GM12878 (cell line): ENCODE measurements around the gene TCF7. TPM values are rescaled to one million over a fixed set of nuclear protein-coding genes. Genes with fewer than 3 reads are reported as not detected.

Source experiments
- ATAC-seq: fragments of 200-7000 bp; cut with Tn5 transposase; 3 replicates; pipeline ENCODE4 v1.9.1; 2020; ENCODE audit warnings: mild to moderate bottlenecking, moderate library complexity
- BruUV-seq: library from RNA; stranded (reverse); fragments of 400-500 nt; replicated peaks from 2 replicates; lab custom pipeline; 2021; lab: Mats Ljungman, UMichigan
- CTCF ChIA-PET: fragments of 300-600 bp; sonication (Branson Sonifier 250); formaldehyde crosslinking; extraction: SDS; loops from one replicate; lab custom pipeline; 2021; ENCODE audit warnings: inconsistent platforms; lab: Yijun Ruan, JAX
- POLR2A ChIA-PET: fragments of 350-600 bp; formaldehyde crosslinking; extraction: SDS; loops from one replicate; lab custom pipeline; 2021; ENCODE audit warnings: inconsistent platforms; lab: Charles Lee
- RAD21 ChIA-PET: fragments of 300-600 bp; sonication (Branson Sonifier 250); formaldehyde crosslinking; loops from one replicate; lab custom pipeline; 2023; ENCODE audit warnings: antibody characterized with exemption; ENCODE audit not compliant: unreplicated experiment; lab: Charles Lee
- SMC1A ChIA-PET: fragments of 300-600 bp; sonication (Branson Sonifier 250); formaldehyde crosslinking; loops from one replicate; lab custom pipeline; 2023; ENCODE audit not compliant: unreplicated experiment, uncharacterized antibody; lab: Charles Lee
- DNase-seq: peaks from one replicate; pipeline ENCODE4 v3.0.0-alpha.2; 2011; ENCODE audit warnings: low read depth, low spot score
- FAIRE-seq: peaks from 3 replicates; lab custom pipeline; 2011; peaks lifted over from hg19 to GRCh38; lab: Jason Lieb, UNC
- H2AFZ ChIP-seq: 2 replicates; pipeline ENCODE4 v1.6.0; 2011; ENCODE audit warnings: low read depth, low read length, control low read depth; ENCODE audit not compliant: control insufficient read depth
- H3K27ac ChIP-seq: 2 replicates; pipeline ENCODE4 v1.5.1; 2011; ENCODE audit warnings: control low read depth; ENCODE audit not compliant: control insufficient read depth, insufficient read depth
- H3K27me3 ChIP-seq, 2 experiments: replicated peaks in 1 of 2; 2 replicates each; pipeline versions ENCODE4 v1.6.0 to v1.6.1; 2011; ENCODE audit warnings: low read length in 1 of 2; ENCODE audit not compliant: control insufficient read depth in 2 of 2, insufficient read depth in 2 of 2
- H3K36me3 ChIP-seq, 2 experiments: 2 replicates each; pipeline ENCODE4 v1.5.1; 2011; ENCODE audit warnings: low read length in 1 of 2; ENCODE audit not compliant: control insufficient read depth in 2 of 2, insufficient read depth in 2 of 2
- H3K4me1 ChIP-seq: 2 replicates; pipeline ENCODE4 v1.6.1; 2011; ENCODE audit warnings: mild to moderate bottlenecking, low read length, moderate library complexity, mixed read lengths; ENCODE audit not compliant: control insufficient read depth, insufficient read depth
- H3K4me2 ChIP-seq: 2 replicates; pipeline ENCODE4 v1.6.0; 2011; ENCODE audit warnings: control low read depth; ENCODE audit not compliant: control insufficient read depth, insufficient read depth
- H3K4me3 ChIP-seq: fragments of 200-600 bp; sonication (generic); 2 replicates; pipeline ENCODE4 v1.5.1; 2016
- H3K79me2 ChIP-seq: 2 replicates; pipeline ENCODE4 v1.6.0; 2011; ENCODE audit warnings: low read length; ENCODE audit not compliant: control insufficient read depth, insufficient read depth
- H3K9ac ChIP-seq: 2 replicates; pipeline ENCODE4 v1.8.0; 2011; ENCODE audit warnings: low read length, control low read depth, mixed read lengths; ENCODE audit not compliant: control insufficient read depth, insufficient read depth
- H3K9me3 ChIP-seq: replicated peaks from 3 replicates; pipeline ENCODE4 v1.5.1; 2011; ENCODE audit warnings: mild to moderate bottlenecking, low read length; ENCODE audit not compliant: control insufficient read depth, insufficient read depth
- H4K20me1 ChIP-seq: 2 replicates; pipeline ENCODE4 v1.6.0; 2011; ENCODE audit not compliant: control insufficient read depth, insufficient read depth
- CUX1 ChIP-seq: IDR thresholded peaks from 2 replicates; pipeline ENCODE4 v1.6.1; 2012; ENCODE audit warnings: improper control_type of control experiment, low read depth, low read length; ENCODE audit not compliant: insufficient replicate concordance
- GABPA ChIP-seq: IDR thresholded peaks from 2 replicates; pipeline ENCODE4 v1.6.1; 2014; ENCODE audit warnings: antibody characterized with exemption, low read depth, mild to moderate bottlenecking, inconsistent platforms
- MEF2A ChIP-seq: IDR thresholded peaks from 2 replicates; pipeline ENCODE4 v1.6.1; 2011; ENCODE audit warnings: low read depth, mild to moderate bottlenecking, low read length, moderate library complexity; ENCODE audit not compliant: insufficient read depth
- NR2C2 ChIP-seq: IDR thresholded peaks from 2 replicates; pipeline ENCODE4 v1.6.1; 2011; ENCODE audit warnings: borderline replicate concordance, low read depth; ENCODE audit not compliant: control insufficient read depth, insufficient read length
- RELB ChIP-seq: fragments of 450-650 bp; IDR thresholded peaks from 2 replicates; pipeline ENCODE4 v1.6.1; 2017; ENCODE audit warnings: low read depth, mild to moderate bottlenecking, moderate library complexity
- STAT1 ChIP-seq: fragments of 450-650 bp; conservative IDR thresholded peaks from 2 replicates; pipeline ENCODE4 v1.6.1; 2014; ENCODE audit warnings: antibody characterized with exemption, mild to moderate bottlenecking
- TAF1 ChIP-seq: IDR thresholded peaks from 2 replicates; pipeline ENCODE4 v1.6.1; 2011; ENCODE audit warnings: mild to moderate bottlenecking, low read depth, low read length, borderline replicate concordance
- TCF7 ChIP-seq: IDR thresholded peaks from 2 replicates; pipeline ENCODE4 v1.6.1; 2014; ENCODE audit warnings: antibody characterized with exemption, borderline replicate concordance
- YBX1 ChIP-seq: fragments of 450-650 bp; IDR thresholded peaks from 2 replicates; pipeline ENCODE4 v1.6.1; 2016; ENCODE audit warnings: antibody characterized with exemption
- WGBS: methylation state at CpG from one replicate; pipeline ENCODE4 v1.1.6; 2016; ENCODE audit warnings: low lambda C conversion rate; ENCODE audit not compliant: insufficient replicate concordance, insufficient coverage; ENCODE audit errors: missing lambda C conversion rate; 5-methylcytosine and 5-hydroxymethylcytosine counted together
- in situ Hi-C: fragments of 300-500 bp; cut with MboI; formaldehyde crosslinking; loops from 9 replicates; pipeline ENCODE4 v1.14.3; 2018; ENCODE audit warnings: mixed read lengths
- intact Hi-C: fragments of 100-400 bp; cut with micrococcal nuclease; formaldehyde crosslinking; loops from one replicate; pipeline ENCODE4 v1.14.2; 2022; ENCODE audit not compliant: unreplicated experiment
- polyA plus RNA-seq, 11 experiments: library from polyadenylated mRNA; depleted of rRNA in 4 of 11; unstranded in 6 of 11; stranded (reverse) in 5 of 11; fragments of >200 nt; fragmentation: Nextera tagmentation in 4 of 11; fragmentation: Illumina TruSeq in 1 of 11; extraction: Ambion mirVana in 4 of 11; extraction: Trizol in 1 of 11; gene quantifications; 1 replicate in 1 of 11; 2 replicates in 10 of 11; pipeline versions ENCODE4 v1.2.1 to v1.2.3, GENCODE V29; 2011 to 2016; ENCODE audit warnings: inconsistent platforms in 2 of 11, missing spikeins in 2 of 11, low read depth in 1 of 11
- total RNA-seq, 4 experiments: library from RNA; depleted of rRNA in 3 of 4; stranded (reverse); fragments of >200 nt in 3 of 4; fragmentation: Illumina TruSeq in 1 of 4; extraction: Trizol in 1 of 4; gene quantifications; 2 replicates each; pipeline versions ENCODE4 v1.2.1 to v1.2.3, GENCODE V29; 2013 to 2021

The TCF7 gene
- total and polyA plus RNA-seq, 10 of the 15 experiments (the other 5 are each of a cell fraction or from before 2014, with no cell fraction given) = 10.0 to 60.2 (median 23.6) TPM

DNA sequence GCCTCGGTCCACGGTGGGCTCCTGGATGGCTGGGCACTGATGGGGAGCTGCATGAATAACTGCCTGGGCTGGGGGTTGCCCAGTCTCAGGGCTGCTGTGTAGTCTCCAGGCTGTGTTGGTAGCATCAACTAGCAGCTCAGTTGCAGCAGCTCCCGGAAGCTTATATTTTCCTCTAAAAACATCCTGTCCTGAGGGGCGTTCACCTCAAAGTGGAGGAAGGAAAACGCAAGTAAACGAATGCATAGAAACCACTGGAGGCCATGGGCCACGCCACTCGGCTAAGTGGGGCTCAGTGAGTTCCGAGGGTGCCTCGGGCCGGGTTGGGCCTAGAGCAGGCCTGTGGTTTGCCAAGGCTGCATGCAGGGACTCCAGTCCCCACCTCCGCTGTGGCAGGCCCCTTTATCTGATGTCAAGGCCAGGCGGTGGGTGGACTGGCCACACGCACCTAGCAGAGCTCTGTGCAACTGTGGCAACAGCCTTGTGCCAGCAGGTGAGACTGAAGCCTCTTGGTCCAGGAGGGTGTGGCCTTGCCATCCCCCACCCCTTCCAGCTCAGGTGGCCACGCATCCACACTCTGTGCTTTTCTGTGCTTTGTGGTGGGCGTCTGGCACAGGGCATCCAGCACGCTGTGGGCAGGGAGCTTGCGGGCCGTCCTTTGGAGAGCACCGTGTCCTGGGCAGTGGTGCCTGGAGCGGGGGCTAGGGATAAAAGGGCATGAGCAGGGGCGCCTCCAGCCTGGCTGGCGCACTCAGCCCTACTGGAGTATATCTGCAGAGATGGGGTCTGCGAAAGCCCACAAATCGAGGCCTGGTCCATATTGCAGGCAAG is 15.1 kb downstream of the TCF7 start (continued):
- TF ChIP-seq GABPA (no peak), TAF1 (no peak), RELB (no peak), MEF2A (no peak), STAT1 (no peak)

DNA sequence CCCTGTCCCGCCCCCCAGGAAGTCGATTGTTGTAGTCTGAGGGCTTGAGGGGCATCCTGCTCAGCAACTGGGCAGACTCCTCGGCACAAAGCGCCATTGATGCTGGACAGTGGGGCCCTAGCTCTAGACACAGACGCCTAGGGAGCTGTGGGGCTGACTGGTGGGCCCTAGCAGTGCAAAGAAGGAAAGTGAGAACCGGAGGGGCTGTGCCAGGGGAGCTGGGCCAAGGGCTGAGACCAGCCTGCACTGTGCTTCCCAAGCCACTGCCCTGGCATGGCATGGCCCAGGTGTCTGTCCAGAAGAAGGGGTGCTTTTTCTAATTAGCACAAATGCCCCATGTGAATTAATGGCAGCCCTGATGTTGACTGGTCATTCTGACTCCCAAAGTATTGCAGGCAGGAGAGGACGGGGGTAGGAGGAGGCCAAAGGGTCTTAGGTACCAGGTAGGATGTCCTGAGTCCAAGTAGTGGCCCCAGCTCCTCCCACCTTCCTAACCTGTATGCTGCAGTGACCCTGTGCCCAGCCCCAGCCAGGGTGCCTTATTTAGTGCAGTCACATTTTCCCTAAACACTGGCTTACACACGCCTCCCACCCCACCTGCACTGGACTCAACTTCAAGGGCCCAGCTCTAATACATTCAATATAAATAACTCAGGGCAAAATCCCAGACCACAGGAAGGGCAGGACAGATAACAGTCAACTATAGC is 15.9 kb downstream of the TCF7 start:
- Histone ChIP-seq H3K27me3 (no peaks in the 10 kb centered on the region), H2AFZ (no peak overlapping the region), H3K27ac (peak overlapping the region; percentile 48), H3K4me1 (peaks cover 76% of the 10 kb centered on the region), H3K79me2 (peaks cover 46% of the 10 kb centered on the region), H4K20me1 (no peaks in the 10 kb centered on the region), H3K36me3 (peaks cover 12 to 15% of the 10 kb centered on the region in 2 experiments; a peak in 3 of 4 replicates), H3K4me3 (no peak overlapping the region), H3K9ac (no peak overlapping the region; the same call in 1 of the 2 replicates), H3K4me2 (no peak overlapping the region), H3K9me3 (no peaks in the 10 kb centered on the region)
- ChIA-PET POLR2A (interaction anchor here (8.7 to 19.5 kb wide), 2 partner anchors 9 to 16 kb away, joined by 102 to 291 read pairs; partner anchors contain the start of gene TCF7), CTCF (interaction anchor here (4.1 to 12.1 kb wide), 4 partner anchors 11 to 89 kb away, joined by 24 to 184 read pairs (median 90); no protein-coding TSS in a partner anchor), SMC1A (interaction anchor here (1.0 to 7.6 kb wide), 2 partner anchors 9 to 91 kb away, joined by 4 to 76 read pairs; no protein-coding TSS in a partner anchor), RAD21 (interaction anchor here (2.9 to 7.9 kb wide), 2 partner anchors 17 to 91 kb away, joined by 9 to 90 read pairs; partner anchors contain the start of gene TCF7)
- WGBS = 90% methylated on average over 8 of the region's 8 CpGs
- in situ Hi-C loops = no loop called here
- ATAC-seq (no peak), DNase-seq (no peak), FAIRE-seq (no peak)
- no peak for TF ChIP-seq TCF7
- no peak for TF ChIP-seq CUX1
- no peak for TF ChIP-seq MEF2A
- TF ChIP-seq NR2C2 = no peak
- no peak for TF ChIP-seq YBX1
- intact Hi-C loops = no loop called here
- no TSS peak for BruUV-seq
